ENCODE data around the gene FBXL4.

- TF ChIP-seq REST (IDR thresholded peaks at IDR 0.05; ENCODE audit: insufficient read depth in 1 of 2, low read depth in 2 of 2, low read length in 2 of 2) (no peak), POLR2AphosphoS5 (IDR thresholded peaks at IDR 0.05; ENCODE audit: low read depth, low read length) (no peak), TAF1 (IDR thresholded peaks at IDR 0.05; ENCODE audit: borderline replicate concordance, insufficient read depth, low read length) (no peak), SIN3A (IDR thresholded peaks at IDR 0.05; ENCODE audit: borderline replicate concordance, insufficient read depth, low read length) (no peak), FOXP2 (optimal IDR thresholded peaks at IDR 0.05; ENCODE audit: borderline replicate concordance, extremely low read depth, extremely low read length, insufficient read depth) (no peak)
These were observed 1.4 kb downstream of the FBXL4 start for GRCh38 chr6:98946266-98946878.

All from PFSK-1 (cell line).